Prostate gland (tissue), 2 donors: ENCODE data around the gene DAAM1. TPM values are rescaled to one million over a fixed set of nuclear protein-coding genes. Genes with fewer than 3 reads are reported as not detected.
A peak's percentile ranks its signal among the peaks of the same experiment; 100 is the strongest.

ENCODE experiments used
- DNase-seq: peaks from one replicate; pipeline ENCODE4 v3.0.0-alpha.2; 2019; ENCODE audit warnings: low spot score
- H3K27ac ChIP-seq, 2 donors: fragments of 200-600 bp; sonication (generic); 2 replicates each; pipeline ENCODE4 v1.5.1; 2017 to 2019
- H3K27me3 ChIP-seq: fragments of 200-600 bp; sonication (generic); replicated peaks from 2 replicates; pipeline ENCODE4 v1.5.1; 2019; ENCODE audit not compliant: insufficient read depth
- H3K36me3 ChIP-seq, 2 donors: fragments of 200-600 bp; sonication (generic); 1 replicate in 1 of 2; 2 replicates in 1 of 2; pipeline versions ENCODE4 v1.5.1 to v1.8.1; 2017 to 2019
- H3K4me1 ChIP-seq: fragments of 200-600 bp; sonication (generic); replicated peaks from 2 replicates; pipeline ENCODE4 v1.5.1; 2019
- H3K4me3 ChIP-seq, 2 donors: fragments of 200-600 bp; sonication (generic); 2 replicates each; pipeline ENCODE4 v1.5.1; 2017 to 2019
- H3K9me3 ChIP-seq: fragments of 200-600 bp; sonication (generic); 2 replicates; pipeline ENCODE4 v1.5.1; 2017
- CTCF ChIP-seq, 4 experiments: fragments of 200-600 bp in 2 of 4; fragments of 450-650 bp in 2 of 4; sonication (generic) in 2 of 4; IDR thresholded peaks; 1 replicate in 3 of 4; 2 replicates in 1 of 4; pipeline ENCODE4 v1.5.1; 2016 to 2019; ENCODE audit warnings: antibody characterized with exemption in 4 of 4, mild to moderate bottlenecking in 2 of 4, moderate library complexity in 2 of 4
- POLR2A ChIP-seq: fragments of 450-650 bp; IDR thresholded peaks from one replicate; pipeline ENCODE4 v1.6.1; 2016; ENCODE audit warnings: antibody characterized with exemption, mild to moderate bottlenecking
- POLR2AphosphoS5 ChIP-seq: sonication (generic); formaldehyde crosslinking; IDR thresholded peaks from one replicate; pipeline ENCODE4 v1.6.1; 2017; ENCODE audit warnings: antibody characterized with exemption
- WGBS: methylation state at CpG from one replicate; pipeline ENCODE4 v1.1.5; 2018; 5-methylcytosine and 5-hydroxymethylcytosine counted together
- intact Hi-C: fragments of 100-400 bp; cut with DNase I; formaldehyde crosslinking; loops from one replicate; pipeline ENCODE4 v1.14.2; 2022
- total RNA-seq, 2 donors: library from RNA; depleted of rRNA; stranded (reverse); fragments of >200 nt; gene quantifications; one replicate each; pipeline ENCODE4 v1.1.0, GENCODE V29; 2016

Gene DAAM1
- total RNA-seq, 2 donors from 2014 or later: 35.4 to 58.3 TPM

- Histone ChIP-seq H3K9me3 (no peaks in the 10 kb centered on the region), H3K4me3 (no peak overlapping the region), H3K36me3 (no peaks in the 10 kb centered on the region), H3K27ac (no peak overlapping the region), H3K4me1 (no peaks in the 10 kb centered on the region), H3K27me3 (no peaks in the 10 kb centered on the region)
- WGBS: 100% methylated on average over 1 of the region's 1 CpG
- TF ChIP-seq CTCF (IDR thresholded peaks at IDR 0.05) (no peak), POLR2AphosphoS5 (no peak), POLR2A (no peak)
- intact Hi-C loops: no loop called here
- no peak for DNase-seq
Measured at GRCh38 chr14:59346329-59346728, 157.9 kb downstream of the DAAM1 start.

DNA sequence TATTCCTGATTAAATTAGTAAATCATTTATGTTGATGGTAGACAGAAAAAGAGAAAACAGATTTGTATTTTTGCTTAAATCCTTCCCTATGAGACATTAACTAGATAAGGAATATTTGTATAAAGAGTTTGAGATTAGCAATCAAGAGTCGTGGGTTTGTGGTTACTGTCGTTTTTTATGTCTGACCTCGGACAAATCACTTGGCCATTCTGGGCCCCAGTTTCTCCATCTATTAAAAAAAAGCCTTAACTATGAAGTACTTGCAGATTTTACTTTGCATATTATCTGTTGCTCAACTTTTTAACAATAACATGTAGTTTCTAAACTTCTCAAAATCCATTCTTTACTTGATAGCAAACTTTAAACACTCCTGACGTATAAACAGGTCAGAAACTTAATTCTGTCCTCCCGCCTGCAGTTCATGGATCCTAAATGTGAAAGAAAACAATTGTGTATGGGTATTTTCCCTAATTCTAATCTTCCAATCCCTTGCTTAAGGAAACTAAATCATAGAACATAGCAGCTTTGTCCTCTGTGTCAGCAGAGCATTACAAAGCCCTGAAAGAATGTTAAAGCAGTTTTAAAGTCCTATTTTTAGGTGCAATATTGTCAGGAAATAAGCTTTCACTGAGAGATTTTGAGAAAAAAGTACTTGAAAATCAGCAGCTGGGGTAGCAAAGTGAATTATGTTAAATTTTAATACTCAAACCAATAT is 158.5 kb downstream of the DAAM1 start:
- DNase-seq: no peak
- Histone ChIP-seq H3K4me3 (no peak overlapping the region), H3K27ac (peak overlapping the region in 1 of 2 donors; percentile 1), H3K9me3 (no peaks in the 10 kb centered on the region), H3K4me1 (no peaks in the 10 kb centered on the region), H3K27me3 (no peaks in the 10 kb centered on the region), H3K36me3 (no peaks in the 10 kb centered on the region)
- intact Hi-C loops: no loop called here
- TF ChIP-seq CTCF (IDR thresholded peaks at IDR 0.05) (no peak), POLR2A (no peak), POLR2AphosphoS5 (no peak)
- WGBS: 42% methylated on average over 5 of the region's 5 CpGs

DNA sequence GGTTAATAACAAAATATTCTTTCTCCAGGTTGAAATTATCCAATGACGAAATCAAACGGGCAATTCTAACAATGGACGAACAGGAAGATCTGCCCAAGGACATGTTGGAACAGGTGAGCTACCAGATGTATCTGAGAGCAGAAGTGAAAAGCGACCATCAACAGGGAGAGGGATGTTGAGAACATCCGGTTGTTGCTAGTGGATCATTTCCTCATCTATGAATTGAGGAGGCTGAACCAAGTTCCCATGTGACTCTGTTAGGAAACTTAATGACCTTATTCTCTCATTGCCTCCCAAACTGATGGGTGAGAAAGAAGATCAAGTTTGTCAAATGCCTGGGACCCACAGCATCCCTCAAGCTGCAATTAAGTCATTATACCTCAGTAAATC is 159.0 kb downstream of the DAAM1 start:
- H3K4me3 ChIP-seq: no peak overlapping the region
- H3K27ac ChIP-seq: peak overlapping the region; percentile 1 to 24
- TF ChIP-seq POLR2A: no peak
- TF ChIP-seq POLR2AphosphoS5: no peak
- no peak for TF ChIP-seq CTCF (IDR thresholded peaks at IDR 0.05)
- H3K9me3 ChIP-seq: no peaks in the 10 kb centered on the region
- H3K27me3 ChIP-seq: no peaks in the 10 kb centered on the region
- DNase-seq: no peak
- H3K4me1 ChIP-seq: no peaks in the 10 kb centered on the region
- 47% methylated on average over 5 of the region's 5 CpGs for WGBS
- intact Hi-C loops: no loop called here
- no peaks in the 10 kb centered on the region for H3K36me3 ChIP-seq

GRCh38 chr14:59347915-59348314 is 159.4 kb downstream of the DAAM1 start:
- no peaks in the 10 kb centered on the region for H3K27me3 ChIP-seq
- TF ChIP-seq CTCF (IDR thresholded peaks at IDR 0.05) (no peak), POLR2A (no peak), POLR2AphosphoS5 (no peak)
- H3K4me3 ChIP-seq: no peak overlapping the region
- H3K27ac ChIP-seq: peak overlapping the region; percentile 1 to 24
- DNase-seq: no peak
- 87% methylated on average over 3 of the region's 3 CpGs for WGBS
- H3K36me3 ChIP-seq: no peaks in the 10 kb centered on the region
- H3K4me1 ChIP-seq: no peaks in the 10 kb centered on the region
- no peaks in the 10 kb centered on the region for H3K9me3 ChIP-seq
- intact Hi-C loops: no loop called here

- 43% methylated on average over 4 of the region's 4 CpGs for WGBS
- H3K36me3 ChIP-seq: no peaks in the 10 kb centered on the region
- TF ChIP-seq CTCF (IDR thresholded peaks at IDR 0.05) (no peak), POLR2AphosphoS5 (no peak), POLR2A (no peak)
- no peaks in the 10 kb centered on the region for H3K9me3 ChIP-seq
- no peaks in the 10 kb centered on the region for H3K4me1 ChIP-seq
- H3K4me3 ChIP-seq: no peak overlapping the region
- no peak for DNase-seq
- intact Hi-C loops: no loop called here
- peak overlapping the region in 1 of 2 donors; percentile 7 for H3K27ac ChIP-seq
- H3K27me3 ChIP-seq: no peaks in the 10 kb centered on the region
Measured at GRCh38 chr14:59349258-59349701, 160.8 kb downstream of the DAAM1 start.
